H1 (cell line): ENCODE measurements around the gene LRFN3. TPM values are rescaled to one million over a fixed set of nuclear protein-coding genes. Genes with fewer than 3 reads are reported as not detected.

Experiments used
- BRCA1 ChIP-seq: IDR thresholded peaks from 2 replicates; pipeline ENCODE4 v1.6.1; 2012; ENCODE audit warnings: low read depth, low read length, improper control_type of control experiment
- CREB1 ChIP-seq: IDR thresholded peaks from 2 replicates; pipeline ENCODE4 v1.6.1; 2012; ENCODE audit warnings: inconsistent platforms
- KDM5A ChIP-seq: fragments of 200-600 bp; IDR thresholded peaks from 2 replicates; pipeline ENCODE4 v1.7.1; 2012; ENCODE audit warnings: mild to moderate bottlenecking, low read length, inconsistent platforms, mixed read lengths
- NRF1 ChIP-seq: IDR thresholded peaks from 2 replicates; pipeline ENCODE4 v1.6.1; 2011; ENCODE audit warnings: mild to moderate bottlenecking, low read depth, low read length, improper control_type of control experiment
- RXRA ChIP-seq: IDR thresholded peaks from 2 replicates; pipeline ENCODE4 v1.6.1; 2011; ENCODE audit warnings: low read depth, mild to moderate bottlenecking, low read length, moderate library complexity; ENCODE audit not compliant: insufficient read depth
- SRF ChIP-seq: IDR thresholded peaks from 2 replicates; pipeline ENCODE4 v1.6.1; 2011; ENCODE audit warnings: mild to moderate bottlenecking, low read depth, low read length, moderate library complexity
- polyA plus RNA-seq, 7 experiments: library from polyadenylated mRNA; depleted of rRNA in 3 of 7; stranded (reverse) in 5 of 7; unstranded in 2 of 7; fragments of >200 nt in 5 of 7; fragments of 200-250 nt in 2 of 7; gene quantifications; 1 replicate in 5 of 7; 2 replicates in 1 of 7; 4 replicates in 1 of 7; pipeline versions ENCODE4 v1.2.1 to v1.2.3, GENCODE V29; 2011 to 2013; ENCODE audit warnings: missing spikeins in 2 of 7, mixed read lengths in 2 of 7
- total RNA-seq: library from RNA; stranded (reverse); fragmentation: NEBNext Ultra II Directional; extraction: Animal tissue kit (Norgen Biotek cat#: 25700); gene quantifications from 2 replicates; pipeline ENCODE4 v1.2.1, GENCODE V29; 2021
- TF ChIP-seq, protein P1 (sequence below): fragments of 300-600 bp; sonication (generic); IDR thresholded peaks from 2 replicates; pipeline ENCODE4 v1.7.1; 2012; ENCODE audit warnings: low read length, moderate library complexity, mild to moderate bottlenecking, inconsistent platforms; ENCODE audit not compliant: insufficient replicate concordance
- TF ChIP-seq, protein P2 (sequence below): IDR thresholded peaks from 2 replicates; pipeline ENCODE4 v1.6.1; 2012; ENCODE audit warnings: low read length, inconsistent platforms

Gene LRFN3
- total and polyA plus RNA-seq, 2 of the 8 experiments (the other 6 are each of a cell fraction or from before 2014, with no cell fraction given) = 4.6 to 16.8 TPM

- TF ChIP-seq, protein P1, sequence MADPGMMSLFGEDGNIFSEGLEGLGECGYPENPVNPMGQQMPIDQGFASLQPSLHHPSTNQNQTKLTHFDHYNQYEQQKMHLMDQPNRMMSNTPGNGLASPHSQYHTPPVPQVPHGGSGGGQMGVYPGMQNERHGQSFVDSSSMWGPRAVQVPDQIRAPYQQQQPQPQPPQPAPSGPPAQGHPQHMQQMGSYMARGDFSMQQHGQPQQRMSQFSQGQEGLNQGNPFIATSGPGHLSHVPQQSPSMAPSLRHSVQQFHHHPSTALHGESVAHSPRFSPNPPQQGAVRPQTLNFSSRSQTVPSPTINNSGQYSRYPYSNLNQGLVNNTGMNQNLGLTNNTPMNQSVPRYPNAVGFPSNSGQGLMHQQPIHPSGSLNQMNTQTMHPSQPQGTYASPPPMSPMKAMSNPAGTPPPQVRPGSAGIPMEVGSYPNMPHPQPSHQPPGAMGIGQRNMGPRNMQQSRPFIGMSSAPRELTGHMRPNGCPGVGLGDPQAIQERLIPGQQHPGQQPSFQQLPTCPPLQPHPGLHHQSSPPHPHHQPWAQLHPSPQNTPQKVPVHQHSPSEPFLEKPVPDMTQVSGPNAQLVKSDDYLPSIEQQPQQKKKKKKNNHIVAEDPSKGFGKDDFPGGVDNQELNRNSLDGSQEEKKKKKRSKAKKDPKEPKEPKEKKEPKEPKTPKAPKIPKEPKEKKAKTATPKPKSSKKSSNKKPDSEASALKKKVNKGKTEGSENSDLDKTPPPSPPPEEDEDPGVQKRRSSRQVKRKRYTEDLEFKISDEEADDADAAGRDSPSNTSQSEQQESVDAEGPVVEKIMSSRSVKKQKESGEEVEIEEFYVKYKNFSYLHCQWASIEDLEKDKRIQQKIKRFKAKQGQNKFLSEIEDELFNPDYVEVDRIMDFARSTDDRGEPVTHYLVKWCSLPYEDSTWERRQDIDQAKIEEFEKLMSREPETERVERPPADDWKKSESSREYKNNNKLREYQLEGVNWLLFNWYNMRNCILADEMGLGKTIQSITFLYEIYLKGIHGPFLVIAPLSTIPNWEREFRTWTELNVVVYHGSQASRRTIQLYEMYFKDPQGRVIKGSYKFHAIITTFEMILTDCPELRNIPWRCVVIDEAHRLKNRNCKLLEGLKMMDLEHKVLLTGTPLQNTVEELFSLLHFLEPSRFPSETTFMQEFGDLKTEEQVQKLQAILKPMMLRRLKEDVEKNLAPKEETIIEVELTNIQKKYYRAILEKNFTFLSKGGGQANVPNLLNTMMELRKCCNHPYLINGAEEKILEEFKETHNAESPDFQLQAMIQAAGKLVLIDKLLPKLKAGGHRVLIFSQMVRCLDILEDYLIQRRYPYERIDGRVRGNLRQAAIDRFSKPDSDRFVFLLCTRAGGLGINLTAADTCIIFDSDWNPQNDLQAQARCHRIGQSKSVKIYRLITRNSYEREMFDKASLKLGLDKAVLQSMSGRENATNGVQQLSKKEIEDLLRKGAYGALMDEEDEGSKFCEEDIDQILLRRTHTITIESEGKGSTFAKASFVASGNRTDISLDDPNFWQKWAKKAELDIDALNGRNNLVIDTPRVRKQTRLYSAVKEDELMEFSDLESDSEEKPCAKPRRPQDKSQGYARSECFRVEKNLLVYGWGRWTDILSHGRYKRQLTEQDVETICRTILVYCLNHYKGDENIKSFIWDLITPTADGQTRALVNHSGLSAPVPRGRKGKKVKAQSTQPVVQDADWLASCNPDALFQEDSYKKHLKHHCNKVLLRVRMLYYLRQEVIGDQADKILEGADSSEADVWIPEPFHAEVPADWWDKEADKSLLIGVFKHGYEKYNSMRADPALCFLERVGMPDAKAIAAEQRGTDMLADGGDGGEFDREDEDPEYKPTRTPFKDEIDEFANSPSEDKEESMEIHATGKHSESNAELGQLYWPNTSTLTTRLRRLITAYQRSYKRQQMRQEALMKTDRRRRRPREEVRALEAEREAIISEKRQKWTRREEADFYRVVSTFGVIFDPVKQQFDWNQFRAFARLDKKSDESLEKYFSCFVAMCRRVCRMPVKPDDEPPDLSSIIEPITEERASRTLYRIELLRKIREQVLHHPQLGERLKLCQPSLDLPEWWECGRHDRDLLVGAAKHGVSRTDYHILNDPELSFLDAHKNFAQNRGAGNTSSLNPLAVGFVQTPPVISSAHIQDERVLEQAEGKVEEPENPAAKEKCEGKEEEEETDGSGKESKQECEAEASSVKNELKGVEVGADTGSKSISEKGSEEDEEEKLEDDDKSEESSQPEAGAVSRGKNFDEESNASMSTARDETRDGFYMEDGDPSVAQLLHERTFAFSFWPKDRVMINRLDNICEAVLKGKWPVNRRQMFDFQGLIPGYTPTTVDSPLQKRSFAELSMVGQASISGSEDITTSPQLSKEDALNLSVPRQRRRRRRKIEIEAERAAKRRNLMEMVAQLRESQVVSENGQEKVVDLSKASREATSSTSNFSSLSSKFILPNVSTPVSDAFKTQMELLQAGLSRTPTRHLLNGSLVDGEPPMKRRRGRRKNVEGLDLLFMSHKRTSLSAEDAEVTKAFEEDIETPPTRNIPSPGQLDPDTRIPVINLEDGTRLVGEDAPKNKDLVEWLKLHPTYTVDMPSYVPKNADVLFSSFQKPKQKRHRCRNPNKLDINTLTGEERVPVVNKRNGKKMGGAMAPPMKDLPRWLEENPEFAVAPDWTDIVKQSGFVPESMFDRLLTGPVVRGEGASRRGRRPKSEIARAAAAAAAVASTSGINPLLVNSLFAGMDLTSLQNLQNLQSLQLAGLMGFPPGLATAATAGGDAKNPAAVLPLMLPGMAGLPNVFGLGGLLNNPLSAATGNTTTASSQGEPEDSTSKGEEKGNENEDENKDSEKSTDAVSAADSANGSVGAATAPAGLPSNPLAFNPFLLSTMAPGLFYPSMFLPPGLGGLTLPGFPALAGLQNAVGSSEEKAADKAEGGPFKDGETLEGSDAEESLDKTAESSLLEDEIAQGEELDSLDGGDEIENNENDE = no peak
- TF ChIP-seq RXRA (no peak), KDM5A (no peak), SRF (no peak), NRF1 (no peak), CREB1 (no peak), BRCA1 (no peak)
- TF ChIP-seq, protein P2, sequence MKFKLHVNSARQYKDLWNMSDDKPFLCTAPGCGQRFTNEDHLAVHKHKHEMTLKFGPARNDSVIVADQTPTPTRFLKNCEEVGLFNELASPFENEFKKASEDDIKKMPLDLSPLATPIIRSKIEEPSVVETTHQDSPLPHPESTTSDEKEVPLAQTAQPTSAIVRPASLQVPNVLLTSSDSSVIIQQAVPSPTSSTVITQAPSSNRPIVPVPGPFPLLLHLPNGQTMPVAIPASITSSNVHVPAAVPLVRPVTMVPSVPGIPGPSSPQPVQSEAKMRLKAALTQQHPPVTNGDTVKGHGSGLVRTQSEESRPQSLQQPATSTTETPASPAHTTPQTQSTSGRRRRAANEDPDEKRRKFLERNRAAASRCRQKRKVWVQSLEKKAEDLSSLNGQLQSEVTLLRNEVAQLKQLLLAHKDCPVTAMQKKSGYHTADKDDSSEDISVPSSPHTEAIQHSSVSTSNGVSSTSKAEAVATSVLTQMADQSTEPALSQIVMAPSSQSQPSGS = no peak
Measured at GRCh38 chr19:35992907-35993765, 57.0 kb downstream of the LRFN3 start (continued).
